Neural cell (in vitro differentiated cells): ENCODE data around the gene RANGRF. TPM values are rescaled to one million over a fixed set of nuclear protein-coding genes. Genes with fewer than 3 reads are reported as not detected.
A peak's percentile ranks its signal among the peaks of the same experiment; 100 is the strongest.
"Not testable (repeated sequence)": the region's sequence is repeated elsewhere in the genome, so short reads cannot be mapped to it uniquely, and the experiment has no call there.

Experiments
- H2AFZ ChIP-seq: fragments of 200-600, 300-800 bp; sonication (generic), shearing (Covaris generic); 2 replicates; pipeline ENCODE4 v1.6.0; 2014; ENCODE audit warnings: low read depth, mild to moderate bottlenecking, antibody characterized with exemption, low read length, moderate library complexity
- H3F3A ChIP-seq: fragments of 200-600 bp; shearing (Covaris generic); 2 replicates; pipeline ENCODE4 v1.6.1; 2016; ENCODE audit warnings: mild to moderate bottlenecking, moderate library complexity, mixed read lengths, antibody characterized with exemption, low read length; ENCODE audit not compliant: insufficient read depth, poor library complexity, severe bottlenecking
- H3K27ac ChIP-seq: fragments of 200-600, 300-800 bp; sonication (generic), shearing (Covaris generic); 2 replicates; pipeline ENCODE4 v1.5.1; 2014; ENCODE audit warnings: mild to moderate bottlenecking, low read length, moderate library complexity
- H3K27me3 ChIP-seq: fragments of 300-800, 200-600 bp; sonication (generic), shearing (Covaris generic); 2 replicates; pipeline ENCODE4 v1.6.0; 2014; ENCODE audit warnings: mild to moderate bottlenecking, low read depth, low read length, moderate library complexity; ENCODE audit not compliant: insufficient read depth
- H3K36me3 ChIP-seq: fragments of 300-800, 200-600 bp; sonication (generic), shearing (Covaris generic); 2 replicates; pipeline ENCODE4 v1.5.1; 2014; ENCODE audit warnings: mild to moderate bottlenecking, antibody characterized with exemption, low read length, moderate library complexity; ENCODE audit not compliant: insufficient read depth
- H3K4me2 ChIP-seq: fragments of 300-800, 200-600 bp; sonication (generic), shearing (Covaris generic); 2 replicates; pipeline ENCODE4 v1.6.0; 2014; ENCODE audit warnings: mild to moderate bottlenecking, low read length
- H3K4me3 ChIP-seq: fragments of 300-800, 200-600 bp; sonication (generic), shearing (Covaris generic); 2 replicates; pipeline ENCODE4 v1.5.1; 2014; ENCODE audit warnings: mild to moderate bottlenecking, low read length, moderate library complexity
- H3K79me2 ChIP-seq: fragments of 200-600 bp; shearing (Covaris generic); replicated peaks from 2 replicates; pipeline ENCODE4 v1.6.0; 2014; ENCODE audit warnings: mild to moderate bottlenecking, low read length, moderate library complexity; ENCODE audit not compliant: insufficient read depth
- H3K9ac ChIP-seq: fragments of 300-800, 200-600 bp; sonication (generic), shearing (Covaris generic); 2 replicates; pipeline ENCODE4 v1.6.1; 2016; ENCODE audit warnings: mild to moderate bottlenecking, low read length, mixed read lengths
- H3K9me2 ChIP-seq: fragments of 200-600 bp; shearing (Covaris generic); 2 replicates; pipeline ENCODE4 v1.6.1; 2016; ENCODE audit warnings: mild to moderate bottlenecking, low read length, mixed read lengths; ENCODE audit not compliant: insufficient read depth
- H3K9me3 ChIP-seq: fragments of 200-600, 300-800 bp; sonication (generic), shearing (Covaris generic); 2 replicates; pipeline ENCODE4 v1.6.1; 2016; ENCODE audit warnings: mild to moderate bottlenecking, mixed run types, low read length, moderate library complexity, mixed read lengths
- H4K20me1 ChIP-seq: fragments of 200-600 bp; shearing (Covaris generic); 2 replicates; pipeline ENCODE4 v1.6.1; 2016; ENCODE audit warnings: mild to moderate bottlenecking, mixed run types; ENCODE audit not compliant: insufficient read depth
- EP300 ChIP-seq: fragments of 450-650 bp; conservative IDR thresholded peaks from 2 replicates; pipeline ENCODE4 v1.6.1; 2014; ENCODE audit warnings: antibody characterized with exemption, mild to moderate bottlenecking, moderate library complexity; ENCODE audit not compliant: poor library complexity, severe bottlenecking
- EZH2 ChIP-seq: fragments of 200-600, 300-800 bp; shearing (Covaris generic), sonication (generic); IDR thresholded peaks from 2 replicates; pipeline ENCODE4 v1.6.1; 2014; ENCODE audit warnings: antibody characterized with exemption, low read length, borderline replicate concordance, mild to moderate bottlenecking; ENCODE audit not compliant: insufficient read depth, poor library complexity, severe bottlenecking
- MXI1 ChIP-seq: fragments of 450-650 bp; conservative IDR thresholded peaks from 2 replicates; pipeline ENCODE4 v1.6.1; 2014; ENCODE audit warnings: antibody characterized with exemption, mild to moderate bottlenecking; ENCODE audit not compliant: poor library complexity, severe bottlenecking
- POLR2AphosphoS5 ChIP-seq: IDR thresholded peaks from 2 replicates; pipeline ENCODE4 v1.6.1; 2012
- RAD21 ChIP-seq: fragments of 450-650 bp; conservative IDR thresholded peaks from 2 replicates; pipeline ENCODE4 v1.6.1; 2014; ENCODE audit warnings: antibody characterized with exemption, mild to moderate bottlenecking, moderate library complexity
- SMC3 ChIP-seq: fragments of 450-650 bp; conservative IDR thresholded peaks from 2 replicates; pipeline ENCODE4 v1.6.1; 2014; ENCODE audit warnings: antibody characterized with exemption, mild to moderate bottlenecking, moderate library complexity; ENCODE audit not compliant: poor library complexity
- TAF1 ChIP-seq: IDR thresholded peaks from 2 replicates; pipeline ENCODE4 v1.6.1; 2012; ENCODE audit warnings: low read depth
- polyA plus RNA-seq: library from polyadenylated mRNA; depleted of rRNA; stranded (reverse); fragments of >200 nt; gene quantifications from 2 replicates; pipeline ENCODE4 v1.2.3, GENCODE V29; 2014
- TF ChIP-seq, protein P1 (sequence below): fragments of 450-650 bp; IDR thresholded peaks from 2 replicates; pipeline ENCODE4 v1.5.1; 2014; ENCODE audit warnings: antibody characterized with exemption, mild to moderate bottlenecking, moderate library complexity; ENCODE audit not compliant: poor library complexity, severe bottlenecking
- TF ChIP-seq, protein P2 (sequence below): IDR thresholded peaks from 2 replicates; pipeline ENCODE4 v1.6.1; 2012; ENCODE audit warnings: borderline replicate concordance

The RANGRF gene
- polyA plus RNA-seq, 1 donor from 2014 or later, result 20.9 TPM

DNA sequence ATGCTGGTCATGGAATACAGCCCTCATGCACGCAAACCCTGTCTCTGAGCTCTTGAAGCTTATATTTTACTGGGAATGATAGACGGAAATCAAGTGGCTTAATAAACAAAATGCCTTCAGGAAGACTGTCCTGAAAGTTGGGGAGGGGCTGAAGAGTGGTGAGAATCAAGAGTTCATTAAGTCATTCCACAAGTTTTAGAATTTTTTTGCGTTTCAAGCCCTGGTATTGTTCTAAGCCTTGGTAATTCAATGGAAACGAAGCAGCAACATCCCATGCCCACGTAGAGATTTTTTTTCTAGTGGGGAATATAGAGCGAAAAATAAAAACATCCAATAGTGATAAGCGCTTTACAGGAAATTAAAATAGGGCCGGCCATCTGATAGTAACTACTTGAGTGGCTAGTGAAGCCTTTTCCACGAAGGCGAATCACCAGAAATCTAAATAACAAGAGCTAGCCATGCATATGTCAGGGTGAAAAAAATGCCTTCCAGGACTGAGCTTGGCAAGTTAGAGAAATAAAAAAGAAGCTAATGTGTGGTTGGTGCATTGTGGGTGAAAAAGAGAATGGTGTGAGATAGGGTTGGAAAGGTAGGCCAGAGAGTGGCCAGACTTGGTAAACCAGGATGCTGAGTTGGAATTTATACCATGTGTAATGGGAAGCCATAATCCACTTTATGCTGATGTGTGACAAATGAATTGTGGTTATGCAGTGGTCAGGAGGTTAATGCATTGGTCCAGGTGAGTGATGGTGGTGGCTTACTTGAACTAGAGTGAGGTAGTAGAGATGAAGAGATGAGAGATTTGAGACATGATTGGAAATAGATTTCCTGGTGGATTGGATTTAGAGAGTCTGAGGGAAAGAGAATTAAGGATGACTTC is 38.6 kb upstream of the RANGRF start:
- Histone ChIP-seq H4K20me1 (no peaks in the 10 kb centered on the region), H3K9me2 (no peaks in the 10 kb centered on the region), H3K79me2 (peaks cover 22% of the 10 kb centered on the region), H3F3A (no peaks in the 10 kb centered on the region), H3K27ac (peak overlapping the region; percentile 100), H3K9me3 (no peaks in the 10 kb centered on the region), H3K9ac (peak overlapping the region; percentile 98), H3K4me3 (peak overlapping the region; percentile 97), H3K36me3 (no peaks in the 10 kb centered on the region), H3K4me2 (peak overlapping the region; percentile 65), H3K27me3 (no peaks in the 10 kb centered on the region), H2AFZ (peak overlapping the region; percentile 90)
- TF ChIP-seq EZH2 (no peak), RAD21 (no peak), SMC3 (no peak), EP300 (no peak), POLR2AphosphoS5 (no peak), MXI1 (no peak), TAF1 (no peak)
- TF ChIP-seq, protein P1, sequence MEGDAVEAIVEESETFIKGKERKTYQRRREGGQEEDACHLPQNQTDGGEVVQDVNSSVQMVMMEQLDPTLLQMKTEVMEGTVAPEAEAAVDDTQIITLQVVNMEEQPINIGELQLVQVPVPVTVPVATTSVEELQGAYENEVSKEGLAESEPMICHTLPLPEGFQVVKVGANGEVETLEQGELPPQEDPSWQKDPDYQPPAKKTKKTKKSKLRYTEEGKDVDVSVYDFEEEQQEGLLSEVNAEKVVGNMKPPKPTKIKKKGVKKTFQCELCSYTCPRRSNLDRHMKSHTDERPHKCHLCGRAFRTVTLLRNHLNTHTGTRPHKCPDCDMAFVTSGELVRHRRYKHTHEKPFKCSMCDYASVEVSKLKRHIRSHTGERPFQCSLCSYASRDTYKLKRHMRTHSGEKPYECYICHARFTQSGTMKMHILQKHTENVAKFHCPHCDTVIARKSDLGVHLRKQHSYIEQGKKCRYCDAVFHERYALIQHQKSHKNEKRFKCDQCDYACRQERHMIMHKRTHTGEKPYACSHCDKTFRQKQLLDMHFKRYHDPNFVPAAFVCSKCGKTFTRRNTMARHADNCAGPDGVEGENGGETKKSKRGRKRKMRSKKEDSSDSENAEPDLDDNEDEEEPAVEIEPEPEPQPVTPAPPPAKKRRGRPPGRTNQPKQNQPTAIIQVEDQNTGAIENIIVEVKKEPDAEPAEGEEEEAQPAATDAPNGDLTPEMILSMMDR, result no peak
- TF ChIP-seq, protein P2, sequence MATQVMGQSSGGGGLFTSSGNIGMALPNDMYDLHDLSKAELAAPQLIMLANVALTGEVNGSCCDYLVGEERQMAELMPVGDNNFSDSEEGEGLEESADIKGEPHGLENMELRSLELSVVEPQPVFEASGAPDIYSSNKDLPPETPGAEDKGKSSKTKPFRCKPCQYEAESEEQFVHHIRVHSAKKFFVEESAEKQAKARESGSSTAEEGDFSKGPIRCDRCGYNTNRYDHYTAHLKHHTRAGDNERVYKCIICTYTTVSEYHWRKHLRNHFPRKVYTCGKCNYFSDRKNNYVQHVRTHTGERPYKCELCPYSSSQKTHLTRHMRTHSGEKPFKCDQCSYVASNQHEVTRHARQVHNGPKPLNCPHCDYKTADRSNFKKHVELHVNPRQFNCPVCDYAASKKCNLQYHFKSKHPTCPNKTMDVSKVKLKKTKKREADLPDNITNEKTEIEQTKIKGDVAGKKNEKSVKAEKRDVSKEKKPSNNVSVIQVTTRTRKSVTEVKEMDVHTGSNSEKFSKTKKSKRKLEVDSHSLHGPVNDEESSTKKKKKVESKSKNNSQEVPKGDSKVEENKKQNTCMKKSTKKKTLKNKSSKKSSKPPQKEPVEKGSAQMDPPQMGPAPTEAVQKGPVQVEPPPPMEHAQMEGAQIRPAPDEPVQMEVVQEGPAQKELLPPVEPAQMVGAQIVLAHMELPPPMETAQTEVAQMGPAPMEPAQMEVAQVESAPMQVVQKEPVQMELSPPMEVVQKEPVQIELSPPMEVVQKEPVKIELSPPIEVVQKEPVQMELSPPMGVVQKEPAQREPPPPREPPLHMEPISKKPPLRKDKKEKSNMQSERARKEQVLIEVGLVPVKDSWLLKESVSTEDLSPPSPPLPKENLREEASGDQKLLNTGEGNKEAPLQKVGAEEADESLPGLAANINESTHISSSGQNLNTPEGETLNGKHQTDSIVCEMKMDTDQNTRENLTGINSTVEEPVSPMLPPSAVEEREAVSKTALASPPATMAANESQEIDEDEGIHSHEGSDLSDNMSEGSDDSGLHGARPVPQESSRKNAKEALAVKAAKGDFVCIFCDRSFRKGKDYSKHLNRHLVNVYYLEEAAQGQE, result no peak

DNA sequence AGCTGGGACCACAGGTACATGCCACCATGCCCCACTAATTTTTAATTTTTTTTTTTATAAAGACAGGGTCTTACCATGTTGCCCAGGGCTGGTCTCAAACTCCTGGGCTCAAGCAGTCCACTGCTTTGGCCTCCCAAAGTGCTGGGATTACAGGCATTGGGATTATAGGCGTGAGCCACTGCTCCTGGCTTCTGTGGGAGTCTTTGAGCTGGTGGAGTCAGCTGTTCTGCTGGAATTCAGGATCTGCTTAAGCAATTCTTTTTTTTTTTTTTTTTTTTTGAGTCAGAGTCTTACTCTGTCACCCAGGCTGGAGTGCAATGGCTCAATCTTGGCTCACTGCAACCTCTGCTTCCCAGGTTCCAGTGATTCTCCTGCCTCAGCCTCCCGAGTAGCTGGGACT is 37.1 kb upstream of the RANGRF start:
- not testable (repeated sequence) for H3K27ac ChIP-seq, H3K27me3 ChIP-seq, H3K9ac ChIP-seq, H3K9me2 ChIP-seq, H2AFZ ChIP-seq, H3K9me3 ChIP-seq, H3K4me3 ChIP-seq, H3K4me2 ChIP-seq, H3K36me3 ChIP-seq, H4K20me1 ChIP-seq, H3F3A ChIP-seq
- H3K79me2 ChIP-seq, result peaks cover 14% of the 10 kb centered on the region
